K562 (cell line): ENCODE data around the gene ACBD3. TPM values are rescaled to one million over a fixed set of nuclear protein-coding genes. Genes with fewer than 3 reads are reported as not detected.

Experiments
- CHCHD3 ChIP-seq: fragments of 250-450 bp; sonication (Bioruptor Pico); IDR thresholded peaks from 2 replicates; pipeline ENCODE4 v2.1.2; 2022; ENCODE audit warnings: mild to moderate bottlenecking
- E2F4 ChIP-seq: sonication (generic); formaldehyde crosslinking; IDR thresholded peaks from 2 replicates; pipeline ENCODE4 v1.8.0; 2022; ENCODE audit warnings: mild to moderate bottlenecking, low read depth, missing genetic modification reagents
- FOSL1 ChIP-seq: fragments of 200-800 bp; sonication (Bioruptor generic); conservative IDR thresholded peaks from 2 replicates; pipeline ENCODE4 v1.6.1; 2016; ENCODE audit warnings: missing genetic modification characterization, missing compliant biosample characterization
- L3MBTL2 ChIP-seq: fragments of 450-650 bp; IDR thresholded peaks from 2 replicates; pipeline ENCODE4 v1.6.1; 2016; ENCODE audit warnings: mild to moderate bottlenecking, moderate library complexity
- MBD2 ChIP-seq: sonication (generic); IDR thresholded peaks from 2 replicates; pipeline ENCODE4 v1.6.1; 2016; ENCODE audit warnings: low read depth, borderline replicate concordance
- NKRF ChIP-seq: fragments of 450-650 bp; IDR thresholded peaks from 2 replicates; pipeline ENCODE4 v1.6.1; 2016; ENCODE audit warnings: borderline replicate concordance
- NR3C1 ChIP-seq: sonication (generic); formaldehyde crosslinking; IDR thresholded peaks from 2 replicates; pipeline ENCODE4 v1.8.1; 2022; ENCODE audit warnings: missing genetic modification reagents
- NUFIP1 ChIP-seq: fragments of 450-650 bp; IDR thresholded peaks from 2 replicates; pipeline ENCODE4 v1.6.1; 2018; ENCODE audit not compliant: partially characterized antibody
- PRDM10 ChIP-seq: fragments of 450-650 bp; IDR thresholded peaks from 2 replicates; pipeline ENCODE4 v1.6.1; 2018; ENCODE audit not compliant: partially characterized antibody
- RFX1 ChIP-seq: fragments of 450-650 bp; IDR thresholded peaks from 2 replicates; pipeline ENCODE4 v1.6.1; 2016; ENCODE audit warnings: mild to moderate bottlenecking, moderate library complexity
- SAP30 ChIP-seq: fragments of 200-600 bp; sonication (generic); IDR thresholded peaks from 2 replicates; pipeline ENCODE4 v1.6.1; 2012; ENCODE audit warnings: borderline replicate concordance, low read depth, mild to moderate bottlenecking, moderate library complexity, low read length, control low read depth, inconsistent platforms; ENCODE audit not compliant: insufficient read depth, poor library complexity, severe bottlenecking
- THRB ChIP-seq: fragments of 450-650 bp; formaldehyde crosslinking; conservative IDR thresholded peaks from 2 replicates; pipeline ENCODE4 v1.4.0; 2022; ENCODE audit warnings: mild to moderate bottlenecking, missing genetic modification characterization
- UBTF ChIP-seq, 2 experiments: IDR thresholded peaks; 2 replicates each; pipeline ENCODE4 v1.6.1; 2012; ENCODE audit warnings: improper control_type of control experiment in 2 of 2, low read depth in 2 of 2, low read length in 2 of 2, borderline replicate concordance in 1 of 2
- WHSC1 ChIP-seq: IDR thresholded peaks from one replicate; pipeline ENCODE4 v1.6.1; 2012; ENCODE audit warnings: low read length, control low read depth, inconsistent platforms
- ZNF140 ChIP-seq: fragments of 250-450 bp; sonication (Bioruptor Pico); IDR thresholded peaks from 2 replicates; pipeline ENCODE4 v1.8.0; 2021; ENCODE audit warnings: moderate library complexity, mild to moderate bottlenecking, inconsistent platforms
- ZNF589 ChIP-seq: fragments of 200-800 bp; sonication (Bioruptor generic); IDR thresholded peaks from 2 replicates; pipeline ENCODE4 v1.6.1; 2016; ENCODE audit warnings: low read depth, missing genetic modification characterization, missing compliant biosample characterization
- polyA plus RNA-seq, 8 experiments: library from polyadenylated mRNA; depleted of rRNA in 4 of 8; stranded (reverse) in 5 of 8; unstranded in 3 of 8; fragments of >200 nt; fragmentation: Nextera tagmentation in 2 of 8; fragmentation: Illumina TruSeq in 1 of 8; extraction: Ambion mirVana in 2 of 8; extraction: Trizol in 1 of 8; gene quantifications; 2 replicates each; pipeline versions ENCODE4 v1.2.1 to v1.2.3, GENCODE V29; 2011 to 2014; ENCODE audit warnings: inconsistent platforms in 1 of 8, missing spikeins in 1 of 8
- total RNA-seq, 7 experiments: library from RNA; depleted of rRNA in 6 of 7; stranded (reverse); fragments of >200 nt in 6 of 7; fragmentation: Illumina TruSeq in 2 of 7; extraction: Trizol in 2 of 7; gene quantifications; 2 replicates each; pipeline versions ENCODE4 v1.2.1 to v1.2.3, GENCODE V29; 2011 to 2021; ENCODE audit warnings: low replicate concordance in 1 of 7

The ACBD3 gene
- total and polyA plus RNA-seq, 9 of the 15 experiments (the other 6 are each of a cell fraction or from before 2014, with no cell fraction given) = 11.1 to 36.7 (median 26.9) TPM

- TF ChIP-seq PRDM10 (peak; percentile 72), THRB (CRISPR knock-in tag) (no peak), RFX1 (no peak), NR3C1 (CRISPR knock-in tag) (no peak), ZNF589 (CRISPR knock-in tag) (no peak), SAP30 (no peak), ZNF140 (CRISPR knock-in tag) (no peak), MBD2 (peak; percentile 79), NKRF (peak; percentile 39; the same call in 1 of the 2 replicates), UBTF (IDR thresholded peaks at IDR 0.05; ENCODE audit: borderline replicate concordance in 1 of 2, low read depth in 2 of 2, low read length in 2 of 2) (no peak), FOSL1 (tag) (peak; percentile 95), NUFIP1 (no peak), E2F4 (CRISPR knock-in tag) (no peak), WHSC1 (no peak), CHCHD3 (CRISPR knock-in tag) (no peak), L3MBTL2 (peak; percentile 38)
Measured at GRCh38 chr1:226111098-226111882, 75.3 kb downstream of the ACBD3 start (continued).
